Endothelial cell of umbilical vein (primary cell): Measurements from ENCODE around the gene IFT52. TPM values are rescaled to one million over a fixed set of nuclear protein-coding genes. Genes with fewer than 3 reads are reported as not detected.

Experiments
- BruUV-seq: library from RNA; stranded (reverse); fragments of 400-500 nt; replicated peaks from 2 replicates; lab custom pipeline; 2021; lab: Mats Ljungman, UMichigan
- CTCF ChIA-PET: fragments of 300-600, 350-600 bp; sonication (Branson Sonifier 250); formaldehyde crosslinking; loops from one replicate; lab custom pipeline; 2021; ENCODE audit warnings: antibody characterized with exemption, inconsistent platforms; lab: Charles Lee
- POLR2A ChIA-PET: fragments of 300-600, 350-600 bp; sonication (Branson Sonifier 250); formaldehyde crosslinking; loops from one replicate; lab custom pipeline; 2021; ENCODE audit warnings: antibody characterized with exemption, inconsistent platforms; lab: Charles Lee
- DNase-seq: peaks from one replicate; pipeline ENCODE4 v3.0.0-alpha.2; 2011; ENCODE audit warnings: low read depth, low spot score
- FAIRE-seq: peaks from 2 replicates; lab custom pipeline; 2011; peaks lifted over from hg19 to GRCh38; lab: Jason Lieb, UNC
- H2AFZ ChIP-seq: 2 replicates; pipeline ENCODE4 v1.6.0; 2012; ENCODE audit warnings: low read depth, low read length, control low read depth, inconsistent platforms
- H3K27ac ChIP-seq: 2 replicates; pipeline ENCODE4 v1.5.1; 2011; ENCODE audit warnings: low read depth, mild to moderate bottlenecking, control low read depth, low read length, moderate library complexity; ENCODE audit not compliant: insufficient read depth
- H3K27me3 ChIP-seq, 2 experiments: 2 replicates each; pipeline versions ENCODE4 v1.6.0 to v1.6.1; 2011; ENCODE audit warnings: low read length in 2 of 2, mixed read lengths in 1 of 2; ENCODE audit not compliant: control insufficient read depth in 2 of 2, insufficient read depth in 2 of 2
- H3K36me3 ChIP-seq, 2 experiments: 2 replicates in 1 of 2; 3 replicates in 1 of 2; pipeline ENCODE4 v1.5.1; 2011; ENCODE audit warnings: low read length in 2 of 2, mild to moderate bottlenecking in 1 of 2, moderate library complexity in 1 of 2; ENCODE audit not compliant: control insufficient read depth in 2 of 2, insufficient read depth in 2 of 2; ENCODE audit errors: extremely low read depth in 1 of 2
- H3K4me1 ChIP-seq: 3 replicates; pipeline ENCODE4 v1.5.1; 2011; ENCODE audit warnings: mild to moderate bottlenecking, low read length; ENCODE audit not compliant: control insufficient read depth, insufficient read depth; ENCODE audit errors: extremely low read depth
- H3K4me2 ChIP-seq: 2 replicates; pipeline ENCODE4 v1.6.1; 2011; ENCODE audit warnings: low read length, control low read depth, mixed read lengths; ENCODE audit not compliant: insufficient read depth
- H3K4me3 ChIP-seq, 3 experiments: fragments of 200-600 bp in 1 of 3; sonication (generic), shearing (Covaris generic) in 1 of 3; replicated peaks in 1 of 3; 2 replicates each; pipeline ENCODE4 v1.5.1; 2011 to 2016; ENCODE audit warnings: control low read depth in 3 of 3, low read length in 3 of 3, mild to moderate bottlenecking in 2 of 3, inconsistent platforms in 1 of 3, low read depth in 1 of 3, moderate library complexity in 1 of 3; ENCODE audit not compliant: insufficient read depth in 1 of 3
- H3K79me2 ChIP-seq: 2 replicates; pipeline ENCODE4 v1.6.0; 2012; ENCODE audit warnings: low read length, inconsistent platforms; ENCODE audit not compliant: control insufficient read depth, insufficient read depth
- H3K9ac ChIP-seq: replicated peaks from 2 replicates; pipeline ENCODE3; 2011; ENCODE audit warnings: low read length, control low read depth; ENCODE audit not compliant: insufficient read depth; ENCODE audit errors: extremely low read depth
- H3K9me1 ChIP-seq: replicated peaks from 3 replicates; pipeline ENCODE4 v1.6.0; 2011; ENCODE audit warnings: mild to moderate bottlenecking, low read length; ENCODE audit not compliant: control insufficient read depth, insufficient read depth; ENCODE audit errors: extremely low read depth
- H3K9me3 ChIP-seq: replicated peaks from 2 replicates; pipeline ENCODE4 v1.5.1; 2012; ENCODE audit warnings: low read length, inconsistent platforms; ENCODE audit not compliant: control insufficient read depth, insufficient read depth
- H4K20me1 ChIP-seq: replicated peaks from 2 replicates; pipeline ENCODE3; 2011; ENCODE audit warnings: mild to moderate bottlenecking, low read length; ENCODE audit not compliant: control insufficient read depth, insufficient read depth; ENCODE audit errors: extremely low read depth
- CTCF ChIP-seq, 2 donors: IDR thresholded peaks; 1 replicate in 1 of 2; 2 replicates in 1 of 2; pipeline ENCODE4 v1.5.1; 2011; ENCODE audit warnings: low read length in 2 of 2, mild to moderate bottlenecking in 2 of 2, moderate library complexity in 2 of 2, control low read depth in 1 of 2, inconsistent platforms in 1 of 2, low read depth in 1 of 2; ENCODE audit not compliant: insufficient read depth in 1 of 2; ENCODE audit errors: extremely low read depth in 1 of 2
- EZH2 ChIP-seq: IDR thresholded peaks from 2 replicates; pipeline ENCODE4 v1.6.1; 2012; ENCODE audit warnings: borderline replicate concordance, low read depth, mild to moderate bottlenecking, moderate library complexity, low read length, inconsistent platforms; ENCODE audit not compliant: severe bottlenecking
- FOS ChIP-seq: IDR thresholded peaks from 2 replicates; pipeline ENCODE4 v1.6.1; 2011; ENCODE audit warnings: mild to moderate bottlenecking, low read length, moderate library complexity, borderline replicate concordance; ENCODE audit not compliant: insufficient read depth
- GATA2 ChIP-seq: IDR thresholded peaks from 2 replicates; pipeline ENCODE4 v1.7.0; 2011; ENCODE audit warnings: low read depth, mild to moderate bottlenecking, moderate library complexity, mixed read lengths, low read length; ENCODE audit not compliant: insufficient read length, insufficient read depth
- JUN ChIP-seq: IDR thresholded peaks from 2 replicates; pipeline ENCODE4 v1.6.1; 2011; ENCODE audit warnings: borderline replicate concordance, low read depth; ENCODE audit not compliant: insufficient read length, insufficient read depth
- MAX ChIP-seq: IDR thresholded peaks from 2 replicates; pipeline ENCODE4 v1.6.1; 2011; ENCODE audit not compliant: insufficient read depth, insufficient read length
- MYC ChIP-seq: IDR thresholded peaks from one replicate; pipeline ENCODE4 v1.6.1; 2011; ENCODE audit warnings: mild to moderate bottlenecking, low read depth, low read length
- POLR2A ChIP-seq: IDR thresholded peaks from 2 replicates; pipeline ENCODE4 v1.6.1; 2012; ENCODE audit warnings: low read depth, mild to moderate bottlenecking, control low read depth, low read length
- POLR2AphosphoS5 ChIP-seq: IDR thresholded peaks from 2 replicates; pipeline ENCODE4 v1.6.1; 2012; ENCODE audit warnings: low read depth, mild to moderate bottlenecking, control low read depth, low read length, moderate library complexity; ENCODE audit not compliant: insufficient read depth
- dilution Hi-C: fragments of 300-500 bp; cut with MboI; formaldehyde crosslinking; loops from one replicate; pipeline ENCODE4 v1.15.0; 2019; ENCODE audit warnings: low sequenced_read_pairs; ENCODE audit not compliant: extremely low pct_ligation_motif_present
- intact Hi-C: fragments of 100-400 bp; cut with micrococcal nuclease; formaldehyde crosslinking; loops from one replicate; pipeline ENCODE4 v1.10.0; 2022
- polyA plus RNA-seq, 4 experiments: library from polyadenylated mRNA; depleted of rRNA in 3 of 4; stranded (reverse) in 3 of 4; unstranded in 1 of 4; fragments of >200 nt; gene quantifications; 2 replicates each; pipeline versions ENCODE4 v1.2.1 to v1.2.3, GENCODE V29; 2011 to 2012; ENCODE audit warnings: missing spikeins in 1 of 4
- total RNA-seq: library from RNA; stranded (reverse); gene quantifications from 2 replicates; pipeline ENCODE4 v1.2.3, GENCODE V29; 2021

IFT52 gene
- total and polyA plus RNA-seq, 2 donors (not counting 3 experiments of a cell fraction or from before 2014, with no cell fraction given): 30.0 to 33.4 TPM

DNA sequence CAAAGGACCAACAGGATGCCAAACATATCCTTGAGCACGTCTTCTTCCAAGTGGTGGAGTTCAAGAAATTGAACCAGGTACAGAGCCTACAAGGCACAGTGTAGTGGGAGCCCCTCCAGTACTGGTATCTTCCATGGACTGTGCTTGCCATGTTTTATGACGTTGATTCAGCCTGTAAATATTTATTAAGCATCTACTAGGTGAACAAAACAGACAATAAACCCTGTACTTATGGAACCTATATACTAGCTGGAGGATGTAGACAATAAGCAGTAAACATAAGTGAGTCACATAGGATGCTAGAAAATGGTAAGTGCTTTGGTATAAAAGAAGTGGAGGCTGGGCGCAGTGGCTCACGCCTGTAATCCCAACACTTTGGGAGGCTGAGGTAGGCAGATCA, 51.8 kb downstream of the IFT52 start:
- DNase-seq (no peak), FAIRE-seq (no peak)
- Histone ChIP-seq H3K4me2 (no peak overlapping the region), H4K20me1 (no peaks in the 10 kb centered on the region), H2AFZ (no peak overlapping the region), H3K27ac (no peak overlapping the region), H3K9ac (no peak overlapping the region), H3K36me3 (peaks cover 4 to 6% of the 10 kb centered on the region in 2 experiments), H3K79me2 (no peaks in the 10 kb centered on the region), H3K4me3 (no peak overlapping the region), H3K27me3 (no peaks in the 10 kb centered on the region), H3K9me3 (no peaks in the 10 kb centered on the region), H3K9me1 (no peaks in the 10 kb centered on the region), H3K4me1 (no peaks in the 10 kb centered on the region)
- CTCF ChIA-PET: no interaction called here
- dilution Hi-C loops (no loop called here), intact Hi-C loops (no loop called here)
- POLR2A ChIA-PET: no interaction called here
- BruUV-seq: no TSS peak
- no peak for TF ChIP-seq EZH2
- no peak for TF ChIP-seq MYC
- TF ChIP-seq GATA2: no peak
- TF ChIP-seq FOS: no peak
- TF ChIP-seq CTCF (IDR thresholded peaks at IDR 0.05; ENCODE audit: extremely low read depth in 1 of 2, insufficient read depth in 1 of 2, low read depth in 1 of 2, low read length in 2 of 2): no peak
- no peak for TF ChIP-seq POLR2A
- no peak for TF ChIP-seq MAX
- no peak for TF ChIP-seq JUN
- TF ChIP-seq POLR2AphosphoS5: no peak
